NCI-H2196 (cell line): ENCODE results near the gene STX1B.
"Not testable (repeated sequence)": the region's sequence is repeated elsewhere in the genome, so short reads cannot be mapped to it uniquely, and the experiment has no call there.

Source experiments
- DNase-seq: peaks from one replicate; lab custom pipeline; 2025; ENCODE audit not compliant: unreplicated experiment; lab: John Stamatoyannopoulos, UW

STX1B gene

DNA sequence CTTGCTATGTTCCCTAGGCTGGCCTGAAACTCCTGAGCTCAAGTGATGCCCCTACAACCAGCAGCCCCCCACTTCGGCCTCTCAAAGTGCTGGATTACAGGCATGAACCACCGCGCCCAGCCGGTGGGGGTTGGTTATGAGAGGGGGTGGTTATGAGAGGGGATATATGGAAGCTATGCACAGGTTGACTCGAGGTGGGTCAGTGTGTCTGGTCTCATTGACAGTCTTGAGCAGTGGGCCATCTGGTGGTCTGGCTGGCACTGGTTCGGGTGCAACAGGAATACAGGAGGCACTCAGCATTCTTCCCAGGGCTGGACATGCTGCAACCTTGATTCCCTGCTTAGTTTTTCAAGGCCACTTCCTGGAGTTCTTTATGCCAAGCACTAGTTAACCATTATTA lies 5.6 kb upstream of the STX1B start:
- no peak for DNase-seq

DNA sequence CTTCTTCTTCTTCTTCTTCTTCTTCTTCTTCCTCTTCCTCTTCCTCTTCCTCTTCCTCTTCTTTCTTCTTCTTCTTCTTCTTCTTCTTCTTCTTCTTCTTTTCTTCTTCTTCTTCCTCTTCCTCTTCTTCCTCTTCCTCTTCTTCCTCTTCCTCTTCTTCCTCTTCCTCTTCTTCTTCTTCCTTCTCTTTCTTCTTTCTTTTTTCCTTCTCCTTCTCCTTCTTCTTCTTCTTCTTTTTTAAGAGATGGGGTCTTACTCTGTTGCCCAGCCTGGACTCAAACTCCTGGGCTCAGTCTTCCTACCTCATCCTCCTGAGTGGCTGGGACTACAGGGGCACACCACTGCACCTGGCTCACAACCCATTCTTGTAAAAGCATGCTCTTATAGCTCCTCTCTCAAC lies 2.9 kb upstream of the STX1B start:
- DNase-seq, result not testable (repeated sequence)

DNA sequence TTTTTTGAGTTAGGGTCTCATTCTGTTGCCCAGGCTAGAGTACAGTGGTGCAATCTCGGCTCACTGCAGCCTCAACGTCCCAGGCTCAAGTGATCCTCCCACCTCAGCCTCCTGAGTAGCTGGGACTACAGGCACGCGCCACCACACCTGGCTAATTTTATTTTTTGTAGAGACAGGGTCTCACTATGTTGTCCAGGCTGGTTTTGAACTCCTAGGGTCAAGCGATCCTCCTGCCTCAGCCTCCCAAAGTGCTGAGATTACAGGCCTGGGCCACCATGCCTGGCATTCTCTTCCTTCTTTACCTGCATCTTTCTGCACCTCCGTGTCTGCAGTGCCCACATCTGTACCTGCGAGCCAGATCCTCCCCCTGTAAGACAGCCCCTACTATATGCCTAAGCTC lies 1.4 kb upstream of the STX1B start:
- DNase-seq, result not testable (repeated sequence)

DNA sequence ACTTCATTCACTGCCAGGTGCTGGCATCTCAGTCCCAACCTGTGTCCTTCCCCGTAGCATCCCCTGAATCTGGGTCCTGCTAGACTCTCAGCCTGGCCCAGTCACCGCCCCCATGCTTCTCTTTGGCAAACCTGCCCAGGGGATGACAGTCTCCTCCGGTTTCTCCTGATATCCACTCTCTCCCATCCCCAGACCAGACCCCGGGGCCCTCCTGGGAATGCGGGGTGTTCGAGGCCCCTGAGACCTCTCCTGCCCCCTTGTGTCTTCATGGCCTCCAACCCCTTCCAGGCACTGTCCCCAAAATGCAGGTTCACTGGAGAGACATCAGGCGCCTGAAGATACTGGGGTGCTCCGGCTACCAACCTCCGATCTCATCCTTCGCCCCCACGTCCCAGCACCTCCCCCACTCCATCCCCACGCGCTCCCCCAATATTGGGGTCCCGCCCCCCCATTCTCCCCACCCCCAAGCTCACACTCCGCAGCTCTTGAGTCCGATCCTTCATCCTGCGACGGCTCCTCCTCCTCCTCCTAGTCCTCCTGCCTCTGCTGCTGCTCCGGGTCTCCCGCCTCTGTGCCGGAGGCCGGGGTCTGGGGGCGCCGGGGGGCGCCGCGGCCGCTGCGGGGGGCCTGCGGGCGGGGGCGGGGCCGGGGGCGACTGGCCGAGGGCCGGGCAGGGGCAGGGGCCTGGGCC lies 399 bp downstream of the STX1B start:
- no peak for DNase-seq

DNA sequence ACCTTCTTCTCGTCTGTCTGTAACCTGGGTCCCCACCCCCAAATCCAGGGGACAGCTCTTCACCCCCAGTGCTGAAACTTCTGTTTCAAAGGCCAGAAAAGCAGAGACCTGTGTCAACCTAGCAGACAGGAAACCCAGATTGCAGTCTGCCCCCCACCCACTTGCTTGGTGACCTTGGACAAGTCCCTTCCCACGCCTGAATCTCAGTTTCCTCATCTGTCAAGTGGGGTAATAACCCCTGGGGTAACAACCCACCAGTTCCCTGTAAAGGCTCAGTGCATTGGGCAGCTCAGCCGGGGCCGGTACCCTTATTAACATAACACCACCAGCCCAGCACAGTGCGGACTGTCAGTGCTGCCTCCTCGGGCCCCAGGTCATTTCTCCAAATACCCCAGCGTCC lies 1.3 kb downstream of the STX1B start:
- DNase-seq, result no peak

DNA sequence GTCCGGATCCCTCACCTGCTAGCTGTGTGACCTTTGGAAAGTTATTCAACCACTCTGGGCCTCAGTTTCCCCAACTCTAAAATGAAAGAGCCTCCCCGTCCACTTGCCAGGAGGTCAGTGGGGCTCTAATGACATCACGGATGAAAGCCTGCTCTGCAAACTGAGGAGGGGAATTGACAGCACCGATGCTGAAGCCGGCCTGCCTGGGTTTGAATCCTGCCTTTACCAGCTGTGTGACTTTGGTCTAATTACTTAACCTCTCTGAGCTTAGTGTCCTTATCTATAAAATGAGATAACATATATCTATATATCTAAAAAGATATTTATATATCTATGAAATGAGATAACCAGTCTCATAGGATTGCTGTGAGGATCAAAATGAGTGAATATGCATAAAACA lies 1.9 kb downstream of the STX1B start:
- DNase-seq, result no peak

DNA sequence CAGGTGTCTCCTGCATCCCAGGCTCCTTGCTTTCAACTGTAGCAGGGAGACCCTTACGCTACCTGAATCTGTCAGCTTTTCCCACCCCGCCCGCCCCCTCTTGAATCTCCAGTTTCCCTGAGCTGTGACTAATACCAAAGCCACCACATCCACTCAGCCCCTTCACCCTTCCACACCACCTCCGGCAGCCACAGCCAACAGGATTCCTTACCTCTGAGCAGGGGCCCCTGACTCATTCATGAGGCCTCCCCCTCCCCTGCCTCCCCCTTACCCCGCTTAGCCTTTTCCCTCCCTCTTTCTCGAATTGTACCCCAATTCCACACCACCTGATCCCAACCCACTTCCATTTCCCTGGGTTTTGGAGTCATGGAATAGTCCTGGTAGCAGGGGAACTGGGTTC lies 2.3 kb downstream of the STX1B start:
- no peak for DNase-seq

DNA sequence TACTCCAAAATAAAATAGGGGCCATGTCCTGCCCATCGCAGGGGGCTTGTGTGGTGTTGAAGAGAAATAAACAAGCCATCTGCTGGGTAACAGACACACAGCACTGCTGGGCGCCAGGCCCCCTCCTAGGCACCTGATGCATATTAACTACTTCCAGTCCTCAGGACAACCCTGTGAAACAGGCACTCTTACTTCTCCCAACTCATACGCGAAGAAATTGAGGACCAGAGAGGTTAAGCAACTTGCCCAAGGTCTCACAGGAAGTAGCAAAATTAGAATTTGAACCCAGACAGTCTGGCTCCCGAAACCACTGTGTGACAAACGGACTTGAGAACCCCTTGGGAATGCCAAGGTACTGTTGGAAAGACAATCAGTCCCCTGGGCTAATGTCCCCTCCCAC lies 2.8 kb downstream of the STX1B start:
- no peak for DNase-seq

DNA sequence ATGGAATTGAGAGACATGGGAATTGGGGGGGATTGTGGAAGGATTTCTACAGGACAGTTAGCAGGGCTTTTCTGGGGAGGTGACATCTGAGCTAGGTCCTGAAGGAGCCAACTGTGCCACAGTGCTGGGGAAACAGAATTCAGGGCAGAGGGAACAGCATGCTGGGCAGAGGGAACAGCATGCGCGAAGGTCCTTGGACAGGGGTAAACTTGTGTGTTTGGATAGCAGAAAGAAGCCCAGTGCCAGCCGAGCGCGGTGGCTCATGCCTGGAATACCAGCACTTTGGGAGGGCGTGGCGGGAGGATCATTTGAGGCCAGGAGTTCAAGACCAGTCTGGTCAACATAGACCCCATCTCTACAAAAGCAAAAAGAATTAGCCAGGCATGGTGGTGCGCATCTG lies 3.8 kb downstream of the STX1B start:
- no peak for DNase-seq

DNA sequence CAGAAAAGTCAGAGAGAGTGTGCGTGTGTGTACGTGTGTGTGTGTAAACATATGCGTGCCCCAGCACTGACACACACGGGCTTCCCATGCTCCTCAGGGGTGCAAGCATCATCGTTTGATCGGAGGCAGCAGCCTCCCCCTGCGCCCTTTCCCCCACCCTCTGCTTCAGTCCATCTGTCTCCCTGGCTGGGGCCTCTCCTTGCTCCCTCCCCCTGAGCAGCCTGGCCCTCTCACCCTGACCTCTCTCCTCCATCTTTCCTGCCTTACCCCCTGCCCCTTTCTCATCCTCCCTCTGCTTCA lies 4.4 kb downstream of the STX1B start:
- no peak for DNase-seq

DNA sequence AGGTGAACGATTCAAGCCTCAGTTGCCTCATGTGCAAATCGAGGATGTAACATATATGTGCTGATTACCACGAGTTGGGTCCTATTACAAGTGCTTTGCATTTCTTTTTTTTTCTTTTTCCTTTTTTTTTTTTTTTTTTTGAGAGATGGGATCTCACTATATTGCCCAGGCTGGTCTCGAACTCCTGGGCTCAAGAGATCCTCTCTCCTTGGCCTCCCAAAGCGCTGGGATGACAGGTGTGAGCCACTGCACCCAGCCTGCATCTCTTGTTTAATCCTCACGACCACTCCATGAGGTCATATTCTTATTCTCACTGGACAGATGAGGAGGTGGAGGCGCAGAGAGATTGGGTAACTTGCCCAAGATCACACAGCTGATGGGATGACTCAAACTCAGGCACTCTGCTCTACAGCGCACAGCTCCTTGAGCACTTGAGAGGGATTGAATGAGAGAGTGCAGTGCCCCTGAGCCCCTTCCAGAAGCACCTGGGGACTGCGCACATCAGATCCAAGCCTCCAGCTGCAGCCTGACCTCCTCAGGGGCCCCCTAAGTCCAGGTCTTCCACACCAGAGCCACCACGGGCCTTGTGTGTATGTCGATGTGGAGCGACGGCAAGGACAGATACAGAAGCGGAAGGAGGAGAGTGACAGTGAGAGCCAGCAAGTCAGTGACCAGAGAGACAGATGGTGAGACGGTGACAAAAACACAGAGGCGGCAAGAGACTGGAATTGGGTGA lies 4.9 kb downstream of the STX1B start:
- DNase-seq, result no peak

DNA sequence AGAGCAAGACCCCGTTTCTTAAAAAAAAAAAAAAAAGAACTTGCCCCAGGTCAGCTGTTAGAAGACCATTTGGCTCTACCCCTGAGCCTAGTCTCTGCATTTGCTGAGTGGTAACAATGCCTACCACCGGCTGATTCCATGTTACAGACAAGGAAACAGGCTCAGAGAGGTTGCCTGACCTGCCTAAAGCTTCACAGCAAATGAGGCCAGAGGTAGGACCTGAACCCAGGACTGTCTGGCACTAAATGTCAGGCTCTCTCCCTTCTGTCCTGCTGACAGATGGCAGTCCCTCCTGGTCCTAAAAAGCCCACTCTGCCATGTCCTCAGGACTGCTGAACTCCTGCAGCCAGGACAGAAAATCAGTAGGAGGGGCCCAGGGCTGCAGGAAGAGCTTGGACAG lies 5.8 kb downstream of the STX1B start:
- no peak for DNase-seq

DNA sequence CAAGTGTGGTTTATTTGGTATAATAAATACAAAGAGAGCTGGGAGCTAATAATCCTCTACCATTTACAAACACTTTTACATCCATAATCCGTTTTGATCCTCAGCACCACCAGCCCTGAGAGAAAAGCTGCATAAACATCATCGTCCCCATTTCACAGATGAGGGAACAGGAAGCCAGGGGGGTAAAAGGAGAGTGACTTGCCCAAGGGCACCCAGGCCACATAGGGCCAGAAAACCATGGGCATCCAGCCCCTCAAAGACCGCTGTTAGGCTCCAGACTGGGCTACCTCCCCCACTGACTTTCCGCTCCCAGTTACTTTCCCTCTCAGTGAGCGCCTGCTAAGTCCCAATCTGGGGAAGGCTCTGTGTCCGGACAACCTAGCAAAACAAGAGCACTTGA lies 6.7 kb downstream of the STX1B start:
- DNase-seq, result no peak

DNA sequence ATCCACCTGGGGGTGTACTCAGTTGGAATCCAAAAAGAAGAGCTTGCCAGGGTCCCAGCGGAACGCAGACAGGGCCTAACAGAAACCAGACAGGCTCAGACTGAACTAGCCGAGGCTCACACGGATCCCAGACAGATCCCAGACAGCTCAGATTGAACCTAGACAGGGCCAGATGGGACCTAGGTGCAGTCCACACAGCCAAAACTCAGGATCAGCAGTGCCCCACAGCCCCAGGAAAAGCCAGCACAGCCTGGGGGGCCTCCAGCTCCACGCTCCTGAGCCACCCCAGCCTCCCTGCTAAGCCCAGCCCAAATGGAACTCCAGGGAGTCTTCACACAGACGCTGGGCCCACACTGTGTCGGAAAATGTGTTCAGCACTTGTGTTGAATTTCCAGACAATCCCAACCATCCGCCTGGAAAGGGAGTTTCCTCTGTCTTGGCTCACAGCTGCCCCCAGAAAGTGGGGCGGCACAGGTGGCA lies 7.5 kb downstream of the STX1B start:
- DNase-seq, result no peak

DNA sequence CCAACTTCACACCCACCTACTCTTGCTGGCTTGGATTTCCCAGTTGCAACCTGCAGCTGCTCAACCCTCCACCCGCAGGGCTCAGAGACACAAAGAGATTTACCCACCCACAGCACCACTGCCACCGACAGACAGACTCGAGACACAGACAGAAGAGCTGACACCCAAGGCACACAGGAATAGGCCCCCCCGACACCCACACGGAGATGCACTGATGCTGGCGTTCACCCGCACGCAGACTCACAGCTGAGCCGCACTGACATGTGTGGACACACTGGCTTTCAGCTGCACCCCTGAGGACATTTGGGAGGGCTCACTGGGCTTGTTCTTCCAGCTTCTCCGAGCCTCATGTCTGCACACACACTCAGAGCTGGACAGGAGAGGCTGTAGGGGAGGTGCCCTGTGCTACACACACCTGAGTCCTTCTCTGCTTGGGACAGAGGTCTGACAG lies 8.2 kb downstream of the STX1B start:
- DNase-seq, result no peak

DNA sequence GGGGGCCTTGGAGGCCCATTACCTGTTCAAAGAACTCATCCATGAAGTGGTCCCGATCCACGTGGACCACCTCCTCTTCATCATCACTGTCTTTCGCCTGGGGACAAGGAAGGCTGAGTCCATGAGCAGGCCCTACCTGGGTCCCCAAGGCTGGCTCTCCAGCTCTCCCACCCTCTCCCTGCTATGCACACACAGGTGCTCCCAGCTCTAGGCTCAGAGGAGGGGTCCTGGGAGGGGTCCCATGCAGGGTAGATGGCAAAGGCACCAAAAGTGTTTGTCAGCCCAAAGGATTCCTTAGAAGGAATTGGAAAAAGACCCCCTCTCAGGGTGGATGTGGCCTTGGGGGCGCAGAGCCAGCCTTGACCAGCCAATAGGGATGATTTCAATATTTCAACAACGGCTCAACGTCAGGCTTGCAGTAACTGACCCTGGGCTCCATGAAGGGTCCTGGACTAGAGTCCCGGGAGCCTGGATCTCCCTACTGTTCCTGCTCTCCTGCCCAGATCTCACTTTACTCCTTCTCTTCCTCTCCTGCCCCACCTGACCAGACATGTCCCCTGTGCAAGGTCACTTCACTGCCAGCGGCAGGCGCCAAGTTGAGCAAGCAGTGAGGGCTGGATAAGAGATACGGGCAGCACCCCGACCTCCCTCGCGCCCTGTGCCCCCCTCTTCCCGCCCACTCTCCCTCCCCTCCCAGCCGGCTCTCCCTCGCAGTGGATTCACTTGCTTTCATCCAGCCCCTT lies 8.8 kb downstream of the STX1B start:
- DNase-seq, result no peak

DNA sequence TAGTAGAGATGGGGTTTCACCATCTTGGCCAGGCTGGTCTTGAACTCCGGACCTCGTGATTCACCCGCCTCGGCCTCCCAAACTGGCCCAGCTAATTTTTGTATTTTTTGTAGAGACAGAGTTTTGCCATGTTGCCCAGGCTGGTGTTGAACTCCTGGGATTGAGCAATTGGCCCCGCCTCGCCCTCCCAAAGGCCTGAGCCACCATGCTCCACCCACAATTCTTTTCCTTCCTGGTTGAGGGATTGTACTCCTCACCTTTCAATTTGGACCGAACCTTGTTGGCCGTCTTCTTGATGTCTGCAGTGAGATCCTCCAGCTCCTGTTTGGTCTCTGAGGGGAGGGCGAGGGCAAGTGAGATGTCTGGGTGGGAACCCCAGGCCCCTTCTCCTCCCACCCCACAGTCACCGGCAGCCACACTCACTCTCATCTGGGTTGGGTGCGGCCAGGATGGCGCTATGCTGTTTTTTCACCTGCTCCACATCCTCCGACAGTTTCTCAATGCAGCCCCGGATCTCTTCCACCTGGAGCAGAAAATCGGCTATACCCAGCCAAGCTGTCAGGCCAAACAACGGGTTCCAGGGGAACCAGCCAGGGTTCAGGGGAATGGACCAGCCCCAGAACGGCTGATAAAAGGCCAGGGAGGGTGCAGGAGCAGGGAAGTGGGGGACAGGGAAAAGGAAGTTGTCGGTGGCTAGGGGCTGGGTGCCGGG lies 9.6 kb downstream of the STX1B start:
- DNase-seq, result no peak

DNA sequence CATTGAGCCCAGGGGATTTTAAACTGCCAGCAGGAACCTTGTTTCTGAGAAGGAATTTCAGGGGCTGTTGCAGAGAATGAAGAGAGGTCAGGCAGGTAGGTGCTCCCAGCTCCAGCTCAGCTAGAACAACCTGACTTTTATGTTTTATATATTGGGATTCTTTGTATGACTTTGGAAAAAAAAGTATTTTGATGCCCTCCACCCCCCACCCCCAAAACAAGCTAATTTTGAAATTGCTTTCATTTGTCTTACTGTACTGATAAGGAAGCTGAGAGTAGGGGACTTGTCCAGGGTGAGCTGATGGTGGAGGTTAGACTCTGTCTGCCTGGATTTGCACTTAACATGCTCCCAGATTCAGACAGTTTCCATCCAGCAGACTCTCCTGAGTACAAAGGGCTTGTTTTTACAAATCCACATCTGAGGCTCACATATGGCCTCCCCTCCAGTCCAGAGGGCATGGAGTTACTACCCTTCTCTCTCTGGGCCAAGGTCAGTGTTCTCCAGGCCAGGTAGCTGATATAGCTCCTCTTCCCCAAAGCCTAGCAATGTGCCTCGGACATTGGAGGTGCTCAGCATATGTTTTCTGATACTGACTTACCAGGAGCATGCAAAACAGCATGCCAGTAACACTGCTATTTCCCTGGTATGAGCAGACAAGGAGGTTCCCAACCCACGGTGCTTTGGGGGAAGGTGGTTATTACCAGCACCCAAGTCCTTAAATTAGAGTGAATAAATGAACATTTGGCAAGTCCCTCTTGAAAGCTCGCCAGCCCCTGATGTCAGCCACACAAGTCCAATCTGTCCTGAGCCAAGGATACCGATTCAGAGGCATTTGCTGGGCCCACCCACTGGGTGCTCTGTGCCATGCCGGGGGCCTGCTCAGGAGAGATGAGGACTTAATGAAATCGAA lies 11.3 kb downstream of the STX1B start:
- no peak for DNase-seq

DNA sequence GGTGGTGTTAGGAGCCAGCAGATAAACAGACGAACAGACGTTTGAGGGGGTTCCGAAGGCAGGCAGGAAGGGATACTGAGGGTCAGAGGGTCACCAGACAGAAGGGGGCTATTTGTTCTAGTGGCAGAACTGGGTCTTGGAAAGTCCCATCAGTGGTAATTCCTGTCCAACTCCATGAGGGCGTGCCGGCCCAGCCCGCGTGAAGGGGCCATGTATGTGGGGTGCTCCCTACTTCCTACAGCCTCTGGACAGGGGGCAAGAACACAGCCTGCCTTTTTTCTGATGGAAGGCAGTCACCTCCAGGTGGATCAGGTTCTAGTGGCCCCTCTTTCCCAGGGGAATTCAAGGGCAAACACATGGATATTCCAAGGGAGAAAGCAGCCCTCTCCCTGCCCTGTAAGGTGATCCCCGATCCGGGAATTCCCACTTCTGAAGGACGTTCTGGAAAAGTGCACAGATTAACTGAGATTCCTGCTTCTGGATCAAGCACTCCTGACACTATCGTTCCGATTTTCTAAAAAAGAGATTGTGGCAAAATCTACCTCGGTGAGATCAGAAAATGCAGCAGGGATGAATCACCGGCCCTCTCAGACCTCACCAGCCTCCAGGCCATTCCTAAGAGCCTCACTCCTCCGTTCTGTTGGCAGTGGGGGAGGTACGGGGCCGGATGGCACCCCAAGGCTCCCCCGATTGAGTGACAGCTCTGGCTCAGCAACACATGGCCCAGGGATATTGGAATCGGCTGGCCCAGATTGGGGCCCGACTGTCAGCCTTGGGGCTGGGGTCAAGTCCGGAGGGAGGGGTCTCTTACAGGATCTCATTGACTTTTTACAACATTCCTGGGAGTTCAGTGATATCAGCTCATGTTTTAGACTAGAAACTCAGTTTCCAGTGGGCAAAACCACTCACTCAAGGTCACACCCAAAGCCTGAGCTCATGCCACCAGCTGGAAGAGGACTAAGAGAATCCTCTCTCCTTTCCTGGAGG lies 12.4 kb downstream of the STX1B start:
- DNase-seq, result no peak
